ENCODE results near the gene H2BW2. TPM values are rescaled to one million over a fixed set of nuclear protein-coding genes. Genes with fewer than 3 reads are reported as not detected.
"Not testable (repeated sequence)": the region's sequence is repeated elsewhere in the genome, so short reads cannot be mapped to it uniquely, and the experiment has no call there.

Gene H2BW2
- not detected for total RNA-seq

- Histone ChIP-seq H3K27me3 (peaks cover 0 to 39% of the 10 kb centered on the region in 2 donors), H3K27ac (no peak within 1 kb of the TSS), H3K4me3 (no peak within 1 kb of the TSS), H3K9me3 (no peaks in the 10 kb centered on the region), H3K36me3 (no peaks in the 10 kb centered on the region), H3K4me1 (no peaks in the 10 kb centered on the region)
- DNase-seq (ENCODE audit: low spot score in 2 of 2) = no peak
- intact Hi-C loops (cut with DNase I; ENCODE audit: low total_unique reads) = no loop called here
- no peak for TF ChIP-seq POLR2AphosphoS5 (IDR thresholded peaks at IDR 0.05)
- no peak for TF ChIP-seq CTCF (IDR thresholded peaks at IDR 0.05)
- no peak for TF ChIP-seq POLR2A (IDR thresholded peaks at IDR 0.05)
These were observed at the start of gene H2BW2 for GRCh38 chrX:104039689-104040505. H2BW2 (plus strand) TSS chrX:104039956; CDS start chrX:104039995, 39 bp downstream.

- intact Hi-C loops (cut with DNase I; ENCODE audit: low total_unique reads) = no loop called here
- Histone ChIP-seq H3K27ac (no peak overlapping the region), H3K9me3 (no peaks in the 10 kb centered on the region), H3K4me1 (no peaks in the 10 kb centered on the region), H3K27me3 (peaks cover 0 to 57% of the 10 kb centered on the region in 2 donors), H3K36me3 (no peaks in the 10 kb centered on the region), H3K4me3 (no peak overlapping the region)
- no peak for DNase-seq (ENCODE audit: low spot score in 2 of 2)
- TF ChIP-seq POLR2AphosphoS5 (IDR thresholded peaks at IDR 0.05) (no peak), CTCF (IDR thresholded peaks at IDR 0.05) (no peak), POLR2A (IDR thresholded peaks at IDR 0.05) (no peak)
These were observed 40.5 kb upstream of the H2BW2 start for GRCh38 chrX:103999234-103999633.

GRCh38 chrX:104008831-104009230 is 30.9 kb upstream of the H2BW2 start:
- intact Hi-C loops (cut with DNase I; ENCODE audit: low total_unique reads) = no loop called here
- H3K4me1 ChIP-seq = no peaks in the 10 kb centered on the region
- TF ChIP-seq POLR2A (IDR thresholded peaks at IDR 0.05) = no peak
- TF ChIP-seq POLR2AphosphoS5 (IDR thresholded peaks at IDR 0.05) = no peak
- TF ChIP-seq CTCF (IDR thresholded peaks at IDR 0.05) = no peak
- no peak overlapping the region for H3K4me3 ChIP-seq
- no peak overlapping the region for H3K27ac ChIP-seq
- no peak for DNase-seq (ENCODE audit: low spot score in 2 of 2)
- peaks cover 0 to 42% of the 10 kb centered on the region in 2 donors for H3K27me3 ChIP-seq
- no peaks in the 10 kb centered on the region for H3K9me3 ChIP-seq
- no peaks in the 10 kb centered on the region for H3K36me3 ChIP-seq

- Histone ChIP-seq H3K9me3 (no peaks in the 10 kb centered on the region), H3K27ac (no peak overlapping the region), H3K4me3 (no peak overlapping the region), H3K27me3 (peaks cover 0 to 19% of the 10 kb centered on the region in 2 donors), H3K4me1 (no peaks in the 10 kb centered on the region), H3K36me3 (no peaks in the 10 kb centered on the region)
- no peak for DNase-seq (ENCODE audit: low spot score in 2 of 2)
- intact Hi-C loops (cut with DNase I; ENCODE audit: low total_unique reads) = no loop called here
- TF ChIP-seq POLR2AphosphoS5 (IDR thresholded peaks at IDR 0.05) (no peak), POLR2A (IDR thresholded peaks at IDR 0.05) (no peak), CTCF (IDR thresholded peaks at IDR 0.05) (no peak)
These were observed 26.6 kb upstream of the H2BW2 start for GRCh38 chrX:104013158-104013557.

GRCh38 chrX:104013606-104014005 is 26.1 kb upstream of the H2BW2 start, which contains the start of gene H2BW1:
H2BW1 (minus strand) TSS chrX:104013708; CDS start chrX:104013576, 132 bp downstream.
- H3K4me1 ChIP-seq = no peaks in the 10 kb centered on the region
- intact Hi-C loops (cut with DNase I; ENCODE audit: low total_unique reads) = no loop called here
- no peaks in the 10 kb centered on the region for H3K9me3 ChIP-seq
- TF ChIP-seq CTCF (IDR thresholded peaks at IDR 0.05) = no peak
- TF ChIP-seq POLR2A (IDR thresholded peaks at IDR 0.05) = no peak
- TF ChIP-seq POLR2AphosphoS5 (IDR thresholded peaks at IDR 0.05) = no peak
- H3K27ac ChIP-seq = no peak within 1 kb of the TSS
- H3K4me3 ChIP-seq = no peak within 1 kb of the TSS
- DNase-seq (ENCODE audit: low spot score in 2 of 2) = no peak
- no peaks in the 10 kb centered on the region for H3K36me3 ChIP-seq
- peaks cover 0 to 22% of the 10 kb centered on the region in 2 donors for H3K27me3 ChIP-seq

GRCh38 chrX:104015576-104015975 is 24.2 kb upstream of the H2BW2 start:
- H3K27ac ChIP-seq; DNase-seq (ENCODE audit: low spot score in 2 of 2): not testable (repeated sequence)

More at GRCh38 chrX:104015576-104015975, 24.2 kb upstream of the H2BW2 start:
- H3K9me3 ChIP-seq; H3K4me1 ChIP-seq; intact Hi-C loops (cut with DNase I; ENCODE audit: low total_unique reads); H3K4me3 ChIP-seq; H3K36me3 ChIP-seq: not testable (repeated sequence)
- peaks cover 0 to 29% of the 10 kb centered on the region in 2 donors for H3K27me3 ChIP-seq
